Astrocyte of the cerebellum (primary cell): ENCODE results near the gene ADGRA3.

ENCODE experiments used
- DNase-seq: peaks from one replicate; pipeline ENCODE4 v3.0.0-alpha.2; 2011; ENCODE audit warnings: low read depth
- H3K4me3 ChIP-seq: 2 replicates; pipeline ENCODE4 v1.5.1; 2011; ENCODE audit warnings: mild to moderate bottlenecking, low read depth, low read length, moderate library complexity
- in situ Hi-C: cut with HindIII; loops from 2 replicates; pipeline ENCODE4 v1.10.0; 2017; ENCODE audit warnings: low sequenced_read_pairs
- TF ChIP-seq, protein P1 (sequence below): IDR thresholded peaks from 2 replicates; pipeline ENCODE4 v1.5.1; 2012; ENCODE audit warnings: low read length, low read depth, moderate library complexity, mild to moderate bottlenecking; ENCODE audit errors: missing control alignments

The ADGRA3 gene

GRCh38 chr4:22514481-22514880 lies 1.4 kb downstream of the ADGRA3 start:
- TF ChIP-seq, protein P1, sequence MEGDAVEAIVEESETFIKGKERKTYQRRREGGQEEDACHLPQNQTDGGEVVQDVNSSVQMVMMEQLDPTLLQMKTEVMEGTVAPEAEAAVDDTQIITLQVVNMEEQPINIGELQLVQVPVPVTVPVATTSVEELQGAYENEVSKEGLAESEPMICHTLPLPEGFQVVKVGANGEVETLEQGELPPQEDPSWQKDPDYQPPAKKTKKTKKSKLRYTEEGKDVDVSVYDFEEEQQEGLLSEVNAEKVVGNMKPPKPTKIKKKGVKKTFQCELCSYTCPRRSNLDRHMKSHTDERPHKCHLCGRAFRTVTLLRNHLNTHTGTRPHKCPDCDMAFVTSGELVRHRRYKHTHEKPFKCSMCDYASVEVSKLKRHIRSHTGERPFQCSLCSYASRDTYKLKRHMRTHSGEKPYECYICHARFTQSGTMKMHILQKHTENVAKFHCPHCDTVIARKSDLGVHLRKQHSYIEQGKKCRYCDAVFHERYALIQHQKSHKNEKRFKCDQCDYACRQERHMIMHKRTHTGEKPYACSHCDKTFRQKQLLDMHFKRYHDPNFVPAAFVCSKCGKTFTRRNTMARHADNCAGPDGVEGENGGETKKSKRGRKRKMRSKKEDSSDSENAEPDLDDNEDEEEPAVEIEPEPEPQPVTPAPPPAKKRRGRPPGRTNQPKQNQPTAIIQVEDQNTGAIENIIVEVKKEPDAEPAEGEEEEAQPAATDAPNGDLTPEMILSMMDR = no peak
- H3K4me3 ChIP-seq = peak overlapping the region; percentile 76
- peak; percentile 39 for DNase-seq
- in situ Hi-C loops = no loop called here

- peak overlapping the region; percentile 76 for H3K4me3 ChIP-seq
- in situ Hi-C loops = no loop called here
- DNase-seq = peak; percentile 71
- TF ChIP-seq, protein P1 = no peak
Measured at GRCh38 chr4:22514001-22514400, 1.9 kb downstream of the ADGRA3 start.

DNA sequence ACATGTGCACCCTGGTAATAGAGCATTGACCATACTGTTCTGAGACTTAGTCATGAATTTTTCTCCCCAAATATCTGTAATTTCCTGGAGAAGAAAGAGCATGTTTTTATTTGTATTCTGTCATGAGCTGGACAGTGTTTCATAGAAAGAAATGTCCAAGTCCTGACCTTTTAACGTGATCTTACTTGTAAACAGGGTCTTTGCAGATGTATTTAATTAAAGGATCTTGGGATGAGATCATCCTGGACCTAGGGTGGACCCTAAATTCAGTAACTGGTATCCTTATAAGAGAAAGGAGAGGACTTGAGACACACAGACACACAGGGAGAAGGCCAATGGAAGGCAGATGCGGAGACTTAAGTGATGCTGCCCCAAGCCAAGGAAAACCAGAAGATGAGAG lies 3.6 kb downstream of the ADGRA3 start:
- TF ChIP-seq, protein P1 = no peak
- in situ Hi-C loops = no loop called here
- no peak overlapping the region for H3K4me3 ChIP-seq
- no peak for DNase-seq

- TF ChIP-seq, protein P1 = no peak
- H3K4me3 ChIP-seq = no peak overlapping the region
- in situ Hi-C loops = no loop called here
- DNase-seq = no peak
Measured at GRCh38 chr4:22510750-22511149, 5.1 kb downstream of the ADGRA3 start.

- H3K4me3 ChIP-seq = no peak overlapping the region
- TF ChIP-seq, protein P1 = no peak
- DNase-seq = no peak
- in situ Hi-C loops = no loop called here
Measured at GRCh38 chr4:22508376-22508775, 7.5 kb downstream of the ADGRA3 start.

DNA sequence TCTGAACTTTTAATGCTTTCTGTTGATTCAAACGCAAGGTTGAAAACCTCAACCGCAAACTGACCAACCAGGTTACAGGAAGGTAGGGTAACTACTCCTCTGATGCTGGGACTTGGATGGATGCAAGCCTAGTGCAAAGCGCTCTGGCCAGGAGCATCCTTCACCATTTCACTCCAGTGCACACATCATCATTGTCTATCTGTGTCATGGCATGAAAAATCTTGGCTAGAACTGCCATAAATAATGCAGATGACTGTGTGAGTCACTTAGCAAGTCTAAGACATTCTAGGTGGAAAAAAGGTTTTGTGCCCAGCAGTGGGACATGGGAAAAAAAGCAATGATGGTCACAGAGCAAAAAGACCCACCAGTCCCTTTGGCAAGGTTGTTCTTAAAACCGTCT lies 10.9 kb downstream of the ADGRA3 start:
- in situ Hi-C loops = no loop called here

More for the DNA sequence above, 10.9 kb downstream of the ADGRA3 start:
- no peak overlapping the region for H3K4me3 ChIP-seq
- TF ChIP-seq, protein P1 = no peak
- DNase-seq = no peak
